KOPT-K1 (cell line): ENCODE results near the gene NTN5.
A peak's percentile ranks its signal among the peaks of the same experiment; 100 is the strongest.

Experiments used
- H3K27ac ChIP-seq: fragments of 200-600 bp; sonication (generic); 2 replicates; pipeline ENCODE4 v1.5.1; 2016; ENCODE audit warnings: antibody characterized with exemption, mild to moderate bottlenecking, low read depth, low read length; ENCODE audit not compliant: poor library complexity, severe bottlenecking
- H3K36me3 ChIP-seq: fragments of 200-600 bp; sonication (generic); 2 replicates; pipeline ENCODE4 v1.5.1; 2017; ENCODE audit warnings: antibody characterized with exemption, mild to moderate bottlenecking, low read length, moderate library complexity; ENCODE audit not compliant: insufficient read depth
- H3K9me3 ChIP-seq: fragments of 200-600 bp; sonication (generic); 2 replicates; pipeline ENCODE4 v1.5.1; 2017; ENCODE audit warnings: antibody characterized with exemption, low read length, mild to moderate bottlenecking; ENCODE audit not compliant: insufficient read depth, poor library complexity, severe bottlenecking

NTN5 gene

GRCh38 chr19:48646001-48646721 lies 26.7 kb downstream of the NTN5 start, which contains the start of gene CA11:
Gene CA11, minus strand, starts transcription at chr19:48646187. Its CDS starts 555 bp downstream, at chr19:48645632.
- Histone ChIP-seq H3K9me3 (no peaks in the 10 kb centered on the region), H3K27ac (peak within 1 kb of the TSS; percentile 56), H3K36me3 (no peaks in the 10 kb centered on the region)

DNA sequence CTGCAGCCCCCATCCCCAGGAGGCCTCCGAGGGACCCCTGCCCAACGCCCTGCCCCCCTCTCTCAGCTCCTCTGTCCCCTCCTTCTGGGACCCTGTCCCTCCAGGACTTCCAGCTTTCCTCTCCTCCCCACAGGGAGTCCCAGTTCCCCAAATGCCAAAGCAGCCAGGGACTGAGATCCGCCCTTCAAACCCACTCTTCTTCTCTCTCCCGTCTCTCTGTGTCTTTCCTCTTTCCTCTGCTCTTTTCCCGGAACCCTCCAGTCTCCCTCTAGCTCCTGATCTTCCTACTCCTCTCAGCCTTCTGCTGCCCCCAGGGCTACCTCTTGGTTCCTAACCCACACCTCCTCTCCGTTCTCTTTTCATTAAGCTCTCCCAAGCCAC lies 27.2 kb downstream of the NTN5 start:
- no peaks in the 10 kb centered on the region for H3K36me3 ChIP-seq
- H3K27ac ChIP-seq: peak overlapping the region; percentile 56
- no peaks in the 10 kb centered on the region for H3K9me3 ChIP-seq

DNA sequence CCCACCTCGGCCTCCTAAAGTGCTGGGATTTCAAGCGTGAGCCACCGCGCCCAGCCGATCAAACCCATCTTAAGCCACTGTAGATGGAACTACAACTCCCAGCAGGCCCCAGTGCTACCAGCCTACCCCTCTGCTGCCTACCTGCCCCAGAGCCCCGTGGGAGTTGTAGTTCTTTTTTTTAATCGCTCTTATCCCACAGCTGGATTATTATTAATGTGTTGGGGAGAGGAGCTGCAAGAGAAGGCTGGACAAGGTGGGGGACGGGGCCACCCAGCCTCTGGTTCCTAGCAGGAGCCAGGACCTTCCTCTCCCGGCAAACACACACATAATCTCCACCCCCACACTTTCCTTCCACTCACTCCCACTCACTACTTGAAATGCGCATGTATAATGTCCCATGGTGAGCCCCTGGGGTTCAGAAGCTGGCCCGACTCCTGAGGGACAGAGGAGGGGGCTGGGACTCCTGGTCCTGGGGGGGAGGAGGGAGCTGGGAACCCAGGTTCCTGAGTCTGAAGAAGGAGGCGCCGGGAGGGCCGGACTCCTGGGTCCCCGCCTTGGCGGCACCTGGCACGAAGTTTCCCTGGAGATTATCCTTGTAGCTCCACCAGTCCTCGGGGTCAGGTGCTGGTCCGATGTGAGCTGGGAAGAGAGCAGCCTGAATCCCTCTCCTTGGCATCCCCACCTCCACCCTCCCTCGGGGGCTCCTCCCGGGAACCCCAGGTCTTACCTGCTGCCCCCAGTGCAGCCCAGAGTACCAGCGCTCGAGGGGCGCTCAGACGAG lies 27.8 kb downstream of the NTN5 start:
- Histone ChIP-seq H3K36me3 (no peaks in the 10 kb centered on the region), H3K9me3 (no peaks in the 10 kb centered on the region), H3K27ac (peak overlapping the region; percentile 56)

- Histone ChIP-seq H3K27ac (no peak overlapping the region), H3K9me3 (no peaks in the 10 kb centered on the region)
These were observed 28.5 kb downstream of the NTN5 start for GRCh38 chr19:48644355-48644754.

DNA sequence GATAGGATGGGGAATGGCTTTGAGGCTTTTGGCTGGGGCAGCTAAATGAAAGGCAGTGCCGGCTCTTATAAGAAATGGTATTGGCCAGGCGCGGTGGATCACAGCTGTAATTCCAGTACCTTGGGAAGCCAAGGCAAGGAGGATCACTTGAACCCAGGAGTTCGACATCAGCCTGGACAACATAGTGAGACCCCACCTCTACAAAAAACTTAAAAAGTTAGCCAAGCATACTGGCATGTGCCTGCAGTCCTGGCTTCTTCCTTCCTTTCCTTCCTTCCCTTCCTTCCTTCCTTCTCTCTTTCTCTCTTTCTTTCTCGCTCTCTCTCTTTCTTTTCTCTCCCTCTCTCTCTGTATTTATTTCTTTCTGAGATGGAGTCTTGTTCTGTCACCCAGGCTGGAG lies 30.0 kb downstream of the NTN5 start:
- Histone ChIP-seq H3K27ac (no peak overlapping the region), H3K9me3 (no peaks in the 10 kb centered on the region), H3K36me3 (no peaks in the 10 kb centered on the region)

More at GRCh38 chr19:48644355-48644754, 28.5 kb downstream of the NTN5 start:
- no peaks in the 10 kb centered on the region for H3K36me3 ChIP-seq

DNA sequence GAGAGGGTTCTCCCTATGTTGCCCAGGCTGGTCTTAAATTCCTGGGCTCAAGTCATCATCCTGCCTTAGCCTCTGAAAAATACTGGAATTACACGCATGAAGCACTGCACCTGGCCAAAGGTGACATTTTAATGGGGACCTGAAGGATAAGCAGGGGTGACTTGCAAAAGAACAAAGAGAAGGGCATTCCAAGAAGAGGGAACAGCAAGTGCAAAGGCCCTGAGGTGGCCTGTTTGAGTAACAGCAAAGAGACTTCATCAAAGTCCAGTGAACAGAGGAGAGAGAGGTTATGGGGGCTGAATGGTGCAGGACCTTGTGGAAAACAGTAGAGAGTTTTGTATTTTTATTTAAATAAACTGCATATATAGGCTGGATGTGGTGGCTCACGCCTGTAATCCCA lies 31.0 kb downstream of the NTN5 start:
- Histone ChIP-seq H3K9me3 (no peaks in the 10 kb centered on the region), H3K27ac (no peak overlapping the region)

GRCh38 chr19:48639483-48640375 lies 33.1 kb downstream of the NTN5 start:
- Histone ChIP-seq H3K9me3 (no peaks in the 10 kb centered on the region), H3K27ac (no peak overlapping the region), H3K36me3 (no peaks in the 10 kb centered on the region)

More for the DNA sequence above, 31.0 kb downstream of the NTN5 start:
- H3K36me3 ChIP-seq: no peaks in the 10 kb centered on the region

- Histone ChIP-seq H3K36me3 (no peaks in the 10 kb centered on the region), H3K27ac (peak overlapping the region; percentile 92), H3K9me3 (no peaks in the 10 kb centered on the region)
These were observed 33.9 kb downstream of the NTN5 start for GRCh38 chr19:48638831-48639381.

DNA sequence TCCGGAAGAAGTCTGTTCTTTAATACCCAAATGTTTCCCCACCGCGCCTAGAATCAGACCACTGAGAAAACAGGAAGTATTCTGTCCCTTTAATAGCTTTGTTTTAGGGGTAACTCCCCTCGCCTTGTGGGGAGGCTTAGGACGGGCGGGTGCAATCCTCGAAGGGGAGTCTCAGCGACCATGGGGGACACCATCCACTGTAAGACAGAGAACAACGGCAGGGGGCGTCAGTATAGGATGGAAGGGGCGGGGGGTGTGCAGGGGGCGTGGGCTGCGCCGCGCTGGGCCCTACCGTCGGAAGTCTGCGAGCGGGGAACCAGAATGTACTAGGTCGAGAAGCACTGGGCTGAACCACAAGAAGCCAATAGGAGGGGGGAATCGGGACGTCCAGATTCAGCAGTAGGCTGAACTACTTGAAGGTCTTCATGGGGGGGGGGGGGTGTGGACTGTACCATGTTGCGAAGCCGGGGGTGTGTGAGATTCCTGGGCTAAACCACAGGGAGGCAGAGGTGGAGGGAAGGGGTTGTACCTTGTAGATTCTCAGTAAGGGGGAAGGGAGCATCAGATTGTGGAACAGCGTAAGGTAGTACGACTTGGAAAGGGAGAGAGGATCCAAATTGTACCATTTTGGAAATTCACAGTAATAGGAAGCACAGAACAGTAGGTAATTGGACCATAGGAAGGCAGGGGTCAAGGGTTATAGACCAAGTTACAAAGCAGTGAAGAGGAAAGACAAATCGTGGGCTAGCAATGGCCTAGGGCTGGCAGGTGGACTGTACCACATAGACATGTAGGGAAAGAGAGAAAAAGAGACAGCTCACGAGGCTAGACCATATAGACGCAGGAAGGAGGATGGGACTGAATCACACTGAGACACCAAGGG lies 34.6 kb downstream of the NTN5 start:
- Histone ChIP-seq H3K36me3 (peaks cover 2% of the 10 kb centered on the region; the same call in 1 of the 2 replicates), H3K27ac (peak overlapping the region; percentile 92), H3K9me3 (no peaks in the 10 kb centered on the region)

GRCh38 chr19:48637449-48637947 lies 35.3 kb downstream of the NTN5 start:
- no peaks in the 10 kb centered on the region for H3K9me3 ChIP-seq
- H3K27ac ChIP-seq: peak overlapping the region; percentile 92

DNA sequence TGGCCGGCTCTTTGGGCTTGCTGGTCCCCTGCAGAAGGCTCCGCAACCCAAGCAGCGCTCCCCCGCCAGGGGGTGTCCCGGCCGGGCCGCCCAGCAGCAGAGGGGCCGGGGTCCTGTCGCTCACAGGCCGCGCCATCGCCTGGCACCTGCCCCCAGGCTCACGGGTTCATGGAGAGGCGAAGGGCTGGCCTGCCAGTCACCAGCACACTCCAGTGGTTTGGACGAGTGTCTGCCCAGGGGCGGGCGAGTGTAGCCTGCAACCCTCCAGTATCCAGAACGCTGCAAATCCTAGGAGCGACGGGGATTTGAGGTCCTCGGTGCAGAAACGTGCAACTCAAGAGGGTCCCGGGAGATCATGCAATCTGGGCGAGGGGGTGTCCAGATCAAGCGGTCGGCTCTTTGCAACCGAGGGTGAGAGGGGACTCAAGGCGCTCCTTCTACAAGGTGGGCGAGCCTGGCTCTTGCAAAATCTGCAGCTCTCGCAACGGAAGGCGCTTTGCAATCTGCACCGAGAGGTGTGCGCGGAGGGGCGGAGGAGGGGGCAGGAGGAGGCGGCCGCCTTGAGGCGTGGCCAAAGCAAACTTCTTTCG lies 35.9 kb downstream of the NTN5 start, which contains the start of gene DBP:
DBP (minus strand) TSS at position 521 of the 590 bp plus-strand sequence; CDS start at position 136, 385 bp downstream.
- H3K36me3 ChIP-seq: peaks cover 12% of the 10 kb centered on the region; the same call in 1 of the 2 replicates
- no peaks in the 10 kb centered on the region for H3K9me3 ChIP-seq
- peak within 1 kb of the TSS; percentile 92 for H3K27ac ChIP-seq

More at GRCh38 chr19:48637449-48637947, 35.3 kb downstream of the NTN5 start:
- H3K36me3 ChIP-seq: peaks cover 9% of the 10 kb centered on the region; the same call in 1 of the 2 replicates

- peaks cover 19% of the 10 kb centered on the region for H3K36me3 ChIP-seq
- H3K27ac ChIP-seq: peak overlapping the region; percentile 92
- no peaks in the 10 kb centered on the region for H3K9me3 ChIP-seq
These were observed 36.6 kb downstream of the NTN5 start for GRCh38 chr19:48635966-48636858.
